WTC11 (cell line): ENCODE data around the gene NELFA. TPM values are rescaled to one million over a fixed set of nuclear protein-coding genes. Genes with fewer than 3 reads are reported as not detected.

Experiments
- ATAC-seq: fragments of 200-7000 bp; cut with Tn5 transposase; 2 replicates; pipeline ENCODE4 v1.10.0; 2021; ENCODE audit warnings: mild to moderate bottlenecking, moderate library complexity
- CTCF ChIA-PET: fragments of 300-600 bp; sonication (Branson Sonifier 250); formaldehyde crosslinking; loops from one replicate; lab custom pipeline; 2021; ENCODE audit warnings: antibody characterized with exemption; lab: Charles Lee
- POLR2A ChIA-PET: fragments of 350-600 bp; sonication (Branson Sonifier 250); formaldehyde crosslinking; loops from one replicate; lab custom pipeline; 2021; ENCODE audit warnings: antibody characterized with exemption; lab: Charles Lee
- DNase-seq: peaks from one replicate; pipeline ENCODE4 v3.0.0; 2021; ENCODE audit warnings: low spot score
- H3K27ac Mint-ChIP-seq: 2 replicates; pipeline ENCODE4 v1.8.0; 2021; ENCODE audit warnings: mixed read lengths
- H3K27me3 Mint-ChIP-seq: 2 replicates; pipeline ENCODE4 v1.8.0; 2021; ENCODE audit warnings: low read depth, mild to moderate bottlenecking, moderate library complexity, mixed read lengths
- H3K36me3 Mint-ChIP-seq: 2 replicates; pipeline ENCODE4 v1.8.0; 2021; ENCODE audit warnings: mixed read lengths
- H3K4me1 Mint-ChIP-seq: 2 replicates; pipeline ENCODE4 v1.8.0; 2022; ENCODE audit warnings: mixed read lengths
- H3K4me3 Mint-ChIP-seq: 2 replicates; pipeline ENCODE4 v1.8.0; 2021; ENCODE audit warnings: mild to moderate bottlenecking, moderate library complexity, mixed read lengths
- H3K9me3 Mint-ChIP-seq: 2 replicates; pipeline ENCODE4 v1.8.0; 2021; ENCODE audit warnings: mixed read lengths
- AR ChIP-seq: fragments of 250-450 bp; sonication (Bioruptor Pico); IDR thresholded peaks from 2 replicates; pipeline ENCODE4 v1.9.0; 2021; ENCODE audit warnings: mild to moderate bottlenecking
- ARID4B ChIP-seq: sonication (generic); formaldehyde crosslinking; IDR thresholded peaks from 2 replicates; pipeline ENCODE4 v1.8.0; 2023; ENCODE audit warnings: missing genetic modification reagents, mild to moderate bottlenecking, borderline replicate concordance
- ATF3 ChIP-seq: sonication (generic); formaldehyde crosslinking; conservative IDR thresholded peaks from 2 replicates; pipeline ENCODE4 v1.8.1; 2022; ENCODE audit warnings: mild to moderate bottlenecking, missing genetic modification reagents
- CDX4 ChIP-seq: fragments of 250-450 bp; sonication (Bioruptor Pico); IDR thresholded peaks from 2 replicates; pipeline ENCODE4 v1.9.0; 2021; ENCODE audit warnings: moderate library complexity, mild to moderate bottlenecking, inconsistent platforms, borderline replicate concordance
- ETV6 ChIP-seq: sonication (generic); formaldehyde crosslinking; IDR thresholded peaks from 2 replicates; pipeline ENCODE4 v1.8.1; 2022; ENCODE audit warnings: mild to moderate bottlenecking, missing genetic modification reagents
- IRF1 ChIP-seq: sonication (generic); formaldehyde crosslinking; IDR thresholded peaks from 2 replicates; pipeline ENCODE4 v1.8.0; 2023; ENCODE audit warnings: missing genetic modification reagents
- JUN ChIP-seq: sonication (generic); formaldehyde crosslinking; IDR thresholded peaks from 2 replicates; pipeline ENCODE4 v1.8.0; 2023; ENCODE audit warnings: mild to moderate bottlenecking, missing genetic modification reagents
- PREB ChIP-seq: sonication (generic); formaldehyde crosslinking; IDR thresholded peaks from 2 replicates; pipeline ENCODE4 v1.8.1; 2022; ENCODE audit warnings: mild to moderate bottlenecking, missing genetic modification reagents, moderate library complexity, borderline replicate concordance
- PRRX2 ChIP-seq: fragments of 250-450 bp; sonication (Bioruptor Pico); IDR thresholded peaks from 2 replicates; pipeline ENCODE4 v1.8.0; 2021; ENCODE audit warnings: mild to moderate bottlenecking
- RELA ChIP-seq: sonication (generic); formaldehyde crosslinking; IDR thresholded peaks from 2 replicates; pipeline ENCODE4 v1.8.1; 2022; ENCODE audit warnings: missing genetic modification reagents, mild to moderate bottlenecking, borderline replicate concordance
- RORB ChIP-seq: fragments of 250-450 bp; sonication (Bioruptor Pico); IDR thresholded peaks from 2 replicates; pipeline ENCODE4 v1.9.0; 2021; ENCODE audit warnings: mild to moderate bottlenecking
- SOX15 ChIP-seq: fragments of 250-450 bp; sonication (Bioruptor Pico); IDR thresholded peaks from 2 replicates; pipeline ENCODE4 v1.9.0; 2021; ENCODE audit warnings: mild to moderate bottlenecking
- TCF7 ChIP-seq: sonication (generic); formaldehyde crosslinking; IDR thresholded peaks from 2 replicates; pipeline ENCODE4 v1.8.0; 2022; ENCODE audit warnings: mild to moderate bottlenecking, low read depth, missing genetic modification reagents, moderate library complexity
- TEAD4 ChIP-seq: sonication (generic); formaldehyde crosslinking; IDR thresholded peaks from 2 replicates; pipeline ENCODE4 v1.8.0; 2022; ENCODE audit warnings: mild to moderate bottlenecking, missing genetic modification reagents
- USF1 ChIP-seq: sonication (generic); formaldehyde crosslinking; IDR thresholded peaks from 2 replicates; pipeline ENCODE4 v1.8.0; 2022; ENCODE audit warnings: mild to moderate bottlenecking, missing genetic modification reagents
- ZNF317 ChIP-seq: sonication (generic); formaldehyde crosslinking; IDR thresholded peaks from 2 replicates; pipeline ENCODE4 v1.8.1; 2023; ENCODE audit warnings: low read depth, mild to moderate bottlenecking, moderate library complexity, missing genetic modification reagents, borderline replicate concordance
- ZNF512 ChIP-seq: sonication (generic); formaldehyde crosslinking; IDR thresholded peaks from 2 replicates; pipeline ENCODE4 v1.8.1; 2022; ENCODE audit warnings: missing genetic modification reagents, borderline replicate concordance
- ZSCAN18 ChIP-seq: fragments of 250-450 bp; sonication (Bioruptor Pico); IDR thresholded peaks from 2 replicates; pipeline ENCODE4 v2.1.2; 2022; ENCODE audit warnings: mild to moderate bottlenecking, moderate library complexity
- total RNA-seq: library from RNA; stranded (reverse); gene quantifications from 3 replicates; pipeline ENCODE4 v1.2.3, GENCODE V29; 2021

NELFA gene
- total RNA-seq, 1 experiment from 2014 or later: 72.6 TPM

GRCh38 chr4:1979477-1980196 is 29.1 kb downstream of the NELFA start:
- POLR2A ChIA-PET: no interaction called here
- H3K27ac Mint-ChIP-seq: peak overlapping the region; percentile 92
- H3K4me1 Mint-ChIP-seq: 0 out of 2 replicates have a peak, but pooled peaks cover 4% of the 10 kb centered on the region
- ATAC-seq (no peak), DNase-seq (no peak)
- H3K27me3 Mint-ChIP-seq: no peaks in the 10 kb centered on the region
- peaks cover 56% of the 10 kb centered on the region for H3K36me3 Mint-ChIP-seq
- no peak overlapping the region for H3K4me3 Mint-ChIP-seq
- CTCF ChIA-PET: no interaction called here
- TF ChIP-seq CDX4: no peak
- TF ChIP-seq ETV6: no peak
- TF ChIP-seq ATF3 (CRISPR knock-in tag): no peak
- TF ChIP-seq TEAD4 (CRISPR knock-in tag): no peak
- TF ChIP-seq RELA (CRISPR knock-in tag): no peak
- TF ChIP-seq AR: no peak
- no peak for TF ChIP-seq IRF1 (CRISPR knock-in tag)
- TF ChIP-seq TCF7: no peak
- no peak for TF ChIP-seq USF1 (CRISPR knock-in tag)
- no peak for TF ChIP-seq PREB (CRISPR knock-in tag)
- TF ChIP-seq ZNF512 (CRISPR knock-in tag): no peak
- no peak for TF ChIP-seq ZSCAN18
- no peak for TF ChIP-seq RORB (CRISPR knock-in tag)
- no peaks in the 10 kb centered on the region for H3K9me3 Mint-ChIP-seq

GRCh38 chr4:1978741-1979476 is 29.9 kb downstream of the NELFA start:
- H3K27me3 Mint-ChIP-seq: no peaks in the 10 kb centered on the region
- ChIA-PET POLR2A (no interaction called here), CTCF (no interaction called here)
- no peak overlapping the region for H3K4me3 Mint-ChIP-seq
- ATAC-seq (no peak; the same call in 1 of the 2 replicates), DNase-seq (no peak)
- H3K4me1 Mint-ChIP-seq: 0 out of 2 replicates have a peak, but pooled peaks cover 4% of the 10 kb centered on the region
- H3K27ac Mint-ChIP-seq: peak overlapping the region; percentile 92
- H3K9me3 Mint-ChIP-seq: no peaks in the 10 kb centered on the region
- H3K36me3 Mint-ChIP-seq: peaks cover 64% of the 10 kb centered on the region
- TF ChIP-seq SOX15 (CRISPR knock-in tag) (no peak), ZNF317 (CRISPR knock-in tag) (no peak), PRRX2 (CRISPR knock-in tag) (no peak), JUN (no peak), ARID4B (CRISPR knock-in tag) (no peak)
